Ovary (tissue), 9 donors: ENCODE data around the gene SEZ6. TPM values are rescaled to one million over a fixed set of nuclear protein-coding genes. Genes with fewer than 3 reads are reported as not detected.
A peak's percentile ranks its signal among the peaks of the same experiment; 100 is the strongest.

Experiments
- DNase-seq, 5 donors: peaks; one replicate each; pipeline ENCODE4 v3.0.0-alpha.2; 2019 to 2020
- H3K27ac ChIP-seq, 2 donors: fragments of 200-600 bp; one replicate each; pipeline versions ENCODE4 v1.5.1 to v1.8.0; 2019 to 2022
- H3K27me3 ChIP-seq: fragments of 200-600 bp; one replicate; pipeline ENCODE4 v1.8.0; 2022
- H3K36me3 ChIP-seq: fragments of 200-600 bp; sonication (generic); one replicate; pipeline ENCODE4 v1.5.1; 2019
- H3K4me1 ChIP-seq: one replicate; pipeline ENCODE4 v1.8.1; 2013; ENCODE audit warnings: mild to moderate bottlenecking, moderate library complexity; ENCODE audit not compliant: insufficient read depth
- H3K4me3 ChIP-seq: fragments of 200-600 bp; sonication (generic); one replicate; pipeline ENCODE4 v1.5.1; 2017
- H3K9me3 ChIP-seq, 2 donors: fragments of 200-600 bp in 1 of 2; sonication (generic) in 1 of 2; one replicate each; pipeline versions ENCODE4 v1.5.1 to v1.8.1; 2013 to 2019; ENCODE audit warnings: mild to moderate bottlenecking in 1 of 2, moderate library complexity in 1 of 2
- CTCF ChIP-seq, 3 donors: fragments of 450-650 bp in 2 of 3; fragments of 200-600 bp in 1 of 3; IDR thresholded peaks; one replicate each; pipeline versions ENCODE4 v1.5.1 to v1.8.0; 2016 to 2022; ENCODE audit warnings: antibody characterized with exemption in 3 of 3, mild to moderate bottlenecking in 1 of 3
- EP300 ChIP-seq: sonication (generic); formaldehyde crosslinking; IDR thresholded peaks from one replicate; pipeline ENCODE4 v1.6.1; 2017; ENCODE audit warnings: antibody characterized with exemption
- POLR2A ChIP-seq: fragments of 450-650 bp; IDR thresholded peaks from one replicate; pipeline ENCODE4 v1.6.1; 2017; ENCODE audit warnings: antibody characterized with exemption, mild to moderate bottlenecking, moderate library complexity
- WGBS, 3 donors: extraction: QIAGEN DNeasy Blood & Tissue Kit in 1 of 3; methylation state at CpG; one replicate each; pipeline versions ENCODE4 v1.1.5 to v1.1.7; 2013 to 2017; 5-methylcytosine and 5-hydroxymethylcytosine counted together
- intact Hi-C, 4 donors: fragments of 100-400 bp; cut with DNase I; formaldehyde crosslinking; loops; one replicate each; pipeline versions ENCODE4 v1.11.0 to v1.15.1; 2022 to 2023
- polyA plus RNA-seq, 2 donors: library from polyadenylated mRNA; stranded (reverse); fragments of 200-250 nt in 1 of 2; fragments of 350-450 nt in 1 of 2; fragmentation: Illumina TruSeq in 1 of 2; extraction: RNeasy Lipid Tissue Mini Kit (QIAGEN cat#74804) in 1 of 2; gene quantifications; one replicate each; pipeline ENCODE4 v1.2.3, GENCODE V29; 2013 to 2014
- total RNA-seq, 7 donors: library from RNA; depleted of rRNA in 2 of 7; stranded (reverse); fragments of >200 nt in 2 of 7; fragmentation: NEBNext Ultra II Directional in 3 of 7; extraction: Animal tissue kit (Norgen Biotek cat#: 25700) in 3 of 7; gene quantifications; one replicate each; pipeline versions ENCODE4 v1.1.0 to v1.2.4, GENCODE V29; 2016 to 2023
- donor health status: DM: no; HTN: no; CAD: no; lungs with moderate emphysema.
- donor health status: DM: no; HTN: no; CAD: no.
- donor health status: Bipolar disorder and iron deficiency.
- donor health status: DM: yes; HTN: yes; CAD: no.
- donor health status: DM: no; HTN: no; CAD: no.
- donor health status: DM: yes; HTN: yes; CAD: no.

The SEZ6 gene
- total and polyA plus RNA-seq, 9 donors: not detected

GRCh38 chr17:28912281-28912937 is 93.4 kb downstream of the SEZ6 start:
- Histone ChIP-seq H3K27ac (no peak overlapping the region), H3K27me3 (no peaks in the 10 kb centered on the region), H3K36me3 (no peaks in the 10 kb centered on the region), H3K4me3 (no peak overlapping the region), H3K9me3 (no peaks in the 10 kb centered on the region), H3K4me1 (peaks cover 7% of the 10 kb centered on the region)
- 60 to 71% (median 64%) methylated on average over 20 of the region's 20 CpGs for WGBS, 3 donors
- no peak for TF ChIP-seq POLR2A
- TF ChIP-seq EP300: no peak
- no peak for TF ChIP-seq CTCF (IDR thresholded peaks at IDR 0.05)
- intact Hi-C loops: loop anchor here in 2 of 4 donors (10.0 kb wide), 1 partner anchor 148 kb away; no protein-coding TSS in a partner anchor
- DNase-seq: peak in 1 of 5 donors; percentile 33

GRCh38 chr17:28911411-28912045 is 94.3 kb downstream of the SEZ6 start:
- intact Hi-C loops: loop anchor here in 2 of 4 donors (10.0 kb wide), 1 partner anchor 147 kb away; no protein-coding TSS in a partner anchor
- Histone ChIP-seq H3K27me3 (no peaks in the 10 kb centered on the region), H3K4me3 (no peak overlapping the region), H3K4me1 (peaks cover 7% of the 10 kb centered on the region), H3K36me3 (no peaks in the 10 kb centered on the region), H3K9me3 (no peaks in the 10 kb centered on the region), H3K27ac (no peak overlapping the region)
- DNase-seq: no peak
- TF ChIP-seq EP300: no peak
- TF ChIP-seq POLR2A: no peak
- TF ChIP-seq CTCF (IDR thresholded peaks at IDR 0.05): no peak
- WGBS, 3 donors: 85 to 88% (median 87%) methylated on average over 13 of the region's 13 CpGs

DNA sequence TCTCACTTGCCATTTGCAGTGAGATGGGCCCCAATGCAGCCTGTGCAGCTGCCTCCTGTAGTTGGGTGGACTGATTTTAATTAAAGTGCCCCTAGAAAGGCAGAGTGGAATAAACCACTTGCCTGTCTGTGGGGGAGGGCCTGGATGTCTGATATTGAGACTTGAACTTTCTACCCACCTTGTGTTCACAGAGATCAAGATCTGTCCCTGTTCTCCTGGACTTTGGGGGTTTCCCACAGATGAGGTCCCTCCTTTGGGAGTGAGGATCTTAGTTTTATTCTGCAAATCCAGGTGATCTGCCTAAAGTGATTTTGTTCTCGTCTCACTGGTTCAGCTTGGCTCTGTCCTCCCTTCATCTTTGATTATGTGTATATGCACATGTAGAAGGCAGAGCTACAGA is 95.3 kb downstream of the SEZ6 start:
- intact Hi-C loops: loop anchor here in 2 of 4 donors (10.0 kb wide), 1 partner anchor 146 kb away; no protein-coding TSS in a partner anchor
- no peak overlapping the region for H3K4me3 ChIP-seq
- no peaks in the 10 kb centered on the region for H3K9me3 ChIP-seq
- H3K4me1 ChIP-seq: peaks cover 7% of the 10 kb centered on the region
- 83 to 96% (median 88%) methylated on average over 1 of the region's 1 CpG for WGBS, 3 donors
- no peak for DNase-seq
- no peak overlapping the region for H3K27ac ChIP-seq
- H3K36me3 ChIP-seq: no peaks in the 10 kb centered on the region
- TF ChIP-seq EP300 (no peak), POLR2A (no peak), CTCF (IDR thresholded peaks at IDR 0.05) (no peak)
- H3K27me3 ChIP-seq: no peaks in the 10 kb centered on the region

DNA sequence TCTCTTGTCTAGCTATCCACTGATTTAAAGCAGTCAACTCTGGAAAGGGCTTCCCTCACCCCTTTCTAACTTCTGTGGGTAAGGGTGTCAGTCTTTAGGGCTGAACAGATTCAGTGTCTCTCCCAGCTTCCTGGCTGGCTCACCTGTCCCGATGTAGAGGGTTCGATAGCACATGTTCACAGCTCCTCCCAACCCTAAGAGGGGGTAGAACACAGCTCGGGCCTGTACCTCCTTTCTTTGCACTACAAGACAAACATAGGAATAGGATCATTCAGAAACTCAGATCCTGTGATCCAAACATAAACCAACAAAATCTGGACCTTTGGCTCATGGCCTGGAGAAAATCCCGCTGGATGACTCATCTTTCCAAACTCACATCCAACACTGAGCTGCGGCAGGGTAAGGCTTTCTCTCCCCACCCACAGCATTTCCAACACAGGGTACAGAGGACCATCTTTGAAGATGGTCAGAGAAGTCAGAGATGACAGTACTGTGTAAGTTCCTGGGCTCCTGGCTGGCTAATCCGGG is 97.1 kb downstream of the SEZ6 start:
- TF ChIP-seq POLR2A (no peak), EP300 (no peak), CTCF (IDR thresholded peaks at IDR 0.05) (no peak)
- intact Hi-C loops: loop anchor here in 1 of 4 donors (10.0 kb wide), 2 partner anchors 64 to 154 kb away; partner anchors contain the start of gene FAM222B
- peak overlapping the region; percentile 64 to 67 for H3K27ac ChIP-seq
- no peaks in the 10 kb centered on the region for H3K36me3 ChIP-seq
- 7 to 9% (median 8%) methylated on average over 6 of the region's 6 CpGs for WGBS, 3 donors
- peaks cover 7% of the 10 kb centered on the region for H3K4me1 ChIP-seq
- peak; percentile 58 to 78 (median 64) for DNase-seq
- no peaks in the 10 kb centered on the region for H3K27me3 ChIP-seq
- H3K4me3 ChIP-seq: no peak overlapping the region
- no peaks in the 10 kb centered on the region for H3K9me3 ChIP-seq
